ENCODE data around the gene ARMC10. TPM values are rescaled to one million over a fixed set of nuclear protein-coding genes. Genes with fewer than 3 reads are reported as not detected.

Gene ARMC10
- total RNA-seq, 1 experiment from 2014 or later = 66.0 TPM

DNA sequence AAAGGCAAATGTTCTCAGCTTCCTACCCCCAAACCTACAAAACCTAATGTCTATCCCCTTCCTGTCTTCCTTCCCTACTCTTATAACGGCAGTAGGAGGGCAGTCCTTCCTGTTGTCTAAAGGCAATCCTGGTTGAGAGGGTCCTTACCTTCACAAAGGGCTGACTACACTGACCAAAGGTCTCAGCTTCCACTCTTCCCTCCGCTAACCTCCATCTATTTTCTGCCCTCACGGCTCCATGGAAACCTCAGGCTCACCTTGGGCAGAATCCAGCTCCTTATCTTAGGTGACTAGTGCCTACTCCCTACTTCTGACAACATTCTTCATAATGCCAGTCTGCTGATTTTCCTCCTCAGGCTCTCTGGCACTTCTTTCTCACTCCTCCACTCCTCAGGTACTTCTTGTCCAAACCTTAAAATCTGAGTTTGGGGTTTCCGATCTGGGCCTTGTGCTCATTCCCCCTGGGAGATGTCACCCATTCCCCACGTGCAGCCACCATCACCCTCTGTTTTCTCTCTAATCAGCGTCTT, 886 bp upstream of the ARMC10 start:
- H4K20me1 ChIP-seq (ENCODE audit: insufficient read depth) = no peaks in the 10 kb centered on the region
- H3K36me3 ChIP-seq (ENCODE audit: low read depth) = no peaks in the 10 kb centered on the region
- H3K79me2 ChIP-seq (ENCODE audit: low read depth) = peaks cover 37% of the 10 kb centered on the region
- POLR2A ChIA-PET (ENCODE audit: unreplicated experiment) = interaction anchor here (0.5 to 1.4 kb wide), 2 partner anchors 324 to 325 kb away, joined by 3 to 5 read pairs; partner anchors contain the start of gene FAM185A
- no peaks in the 10 kb centered on the region for H3K9me3 ChIP-seq (ENCODE audit: insufficient read depth, low read depth)
- H2AFZ ChIP-seq = peak overlapping the region; percentile 87
- CTCF ChIA-PET = interaction anchor here (0.6 to 1.0 kb wide), 2 partner anchors 183 to 326 kb away, joined by 4 to 7 read pairs; partner anchors contain the start of gene FAM185A
- TF ChIP-seq EZH2 (IDR thresholded peaks at IDR 0.05; ENCODE audit: low read depth) (no peak), CTCF (conservative IDR thresholded peaks at IDR 0.05) (no peak)
- H3K4me3 ChIP-seq = peak overlapping the region; percentile 92
- no peaks in the 10 kb centered on the region for H3K9me2 ChIP-seq (ENCODE audit: insufficient read depth)
- peaks cover 26% of the 10 kb centered on the region for H3K4me1 ChIP-seq (replicated peaks; ENCODE audit: insufficient read depth)
- peak overlapping the region; percentile 90 for H3K4me2 ChIP-seq
- peak in 1 of 2 experiments; percentile 48 for DNase-seq
- intact Hi-C loops (cut with micrococcal nuclease; ENCODE audit: unreplicated experiment) = loop anchor here (2.0 to 10.0 kb wide), 3 partner anchors 75 to 329 kb away; partner anchors contain the start of genes FAM185A and NAPEPLD
- H3K27me3 ChIP-seq (ENCODE audit: insufficient read depth, low read depth) = no peaks in the 10 kb centered on the region
- TSS peak; percentile 41 for BruUV-seq (replicated peaks)
- H3K27ac ChIP-seq = peak overlapping the region; percentile 72
- peaks cover 22% of the 10 kb centered on the region; the same call in 1 of the 2 replicates for H3F3A ChIP-seq (ENCODE audit: insufficient read depth, low read depth)

DNA sequence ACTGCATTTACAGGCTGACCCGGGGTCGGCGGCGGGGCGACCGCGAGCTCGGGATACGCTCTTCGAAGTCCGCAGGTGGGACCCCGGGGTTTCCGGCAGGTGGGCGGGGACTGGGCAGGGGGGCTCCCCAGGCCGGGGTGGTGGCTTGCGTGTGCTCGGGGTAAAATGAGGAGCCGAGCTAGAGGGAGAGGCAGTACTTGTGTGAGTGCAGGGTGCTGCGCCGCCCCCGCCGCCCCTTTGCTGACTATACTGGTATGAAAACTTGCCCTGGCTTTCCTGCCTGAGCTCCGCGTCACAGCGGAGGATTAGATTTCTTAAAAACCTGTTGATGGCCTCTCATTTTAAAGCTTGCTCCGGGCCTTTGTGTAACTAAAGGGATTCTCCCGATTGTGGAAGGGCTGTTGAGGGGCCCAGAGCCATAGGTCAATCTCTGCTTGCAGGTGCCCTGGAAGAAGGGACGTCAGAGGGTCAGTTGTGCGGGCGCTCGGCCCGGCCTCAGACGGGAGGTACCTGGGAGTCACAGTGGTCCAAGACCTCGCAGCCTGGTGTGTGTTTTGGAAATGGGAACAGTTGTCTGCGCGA, 488 bp downstream of the ARMC10 start:
- Histone ChIP-seq H2AFZ (peak overlapping the region; percentile 87), H3K4me1 (replicated peaks; ENCODE audit: insufficient read depth) (peaks cover 26% of the 10 kb centered on the region), H3K4me3 (peak overlapping the region; percentile 92), H3K36me3 (ENCODE audit: low read depth) (no peaks in the 10 kb centered on the region), H3K9me2 (ENCODE audit: insufficient read depth) (no peaks in the 10 kb centered on the region), H3K9me3 (ENCODE audit: insufficient read depth, low read depth) (no peaks in the 10 kb centered on the region), H4K20me1 (ENCODE audit: insufficient read depth) (no peaks in the 10 kb centered on the region), H3K27me3 (ENCODE audit: insufficient read depth, low read depth) (no peaks in the 10 kb centered on the region), H3K27ac (peak overlapping the region; percentile 72), H3K79me2 (ENCODE audit: low read depth) (peaks cover 48% of the 10 kb centered on the region), H3F3A (ENCODE audit: insufficient read depth, low read depth) (peaks cover 22% of the 10 kb centered on the region; the same call in 1 of the 2 replicates), H3K4me2 (peak overlapping the region; percentile 90)
- TF ChIP-seq CTCF (conservative IDR thresholded peaks at IDR 0.05) = no peak
- TF ChIP-seq EZH2 (IDR thresholded peaks at IDR 0.05; ENCODE audit: low read depth) = no peak
- POLR2A ChIA-PET (ENCODE audit: unreplicated experiment) = interaction anchor here (1.0 to 1.4 kb wide), 4 partner anchors 9 to 327 kb away, joined by 5 to 11 read pairs (median 6); partner anchors contain the start of genes FAM185A and NAPEPLD
- intact Hi-C loops (cut with micrococcal nuclease; ENCODE audit: unreplicated experiment) = loop anchor here (2.0 to 10.0 kb wide), 3 partner anchors 73 to 332 kb away; partner anchors contain the start of genes FAM185A and NAPEPLD
- DNase-seq = peak in 1 of 2 experiments; percentile 41
- TSS peak; percentile 60 for BruUV-seq (replicated peaks)
- CTCF ChIA-PET = interaction anchor here (0.7 to 1.5 kb wide), 2 partner anchors 13 to 327 kb away, joined by 3 to 11 read pairs; partner anchors contain the start of gene FAM185A

DNA sequence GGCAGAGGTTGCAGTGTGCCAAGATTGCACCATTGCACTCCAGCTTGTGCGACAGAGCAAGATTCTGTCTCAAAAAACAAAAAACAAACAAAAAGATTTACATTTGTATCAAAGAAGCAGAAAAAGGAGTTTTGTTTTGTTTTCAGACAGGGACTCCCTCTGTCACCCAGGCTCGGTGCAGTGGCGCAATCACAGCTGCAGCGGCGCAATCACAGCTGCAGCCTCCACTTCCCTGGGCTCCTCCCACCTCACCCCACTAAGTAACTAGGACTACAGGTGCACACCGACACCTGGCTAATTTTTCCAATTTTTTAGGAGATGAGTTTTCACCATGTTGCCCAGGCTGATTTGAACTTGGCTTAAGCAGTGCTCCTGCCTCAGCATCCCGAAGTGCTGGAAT, 1.8 kb downstream of the ARMC10 start:
- ChIA-PET POLR2A (ENCODE audit: unreplicated experiment) (interaction anchor here (0.6 kb wide), 1 partner anchor 256 kb away, joined by 3 read pairs; no protein-coding TSS in a partner anchor), CTCF (interaction anchor here (0.6 kb wide), 1 partner anchor 10 kb away, joined by 5 read pairs; no protein-coding TSS in a partner anchor)
- H3K4me1 ChIP-seq (replicated peaks; ENCODE audit: insufficient read depth) = peaks cover 26% of the 10 kb centered on the region
- DNase-seq = no peak
- H4K20me1 ChIP-seq (ENCODE audit: insufficient read depth) = no peaks in the 10 kb centered on the region; the same call in 1 of the 2 replicates
- BruUV-seq (replicated peaks) = no TSS peak
- H3K9me3 ChIP-seq (ENCODE audit: insufficient read depth, low read depth) = no peaks in the 10 kb centered on the region
- peaks cover 22% of the 10 kb centered on the region; the same call in 1 of the 2 replicates for H3F3A ChIP-seq (ENCODE audit: insufficient read depth, low read depth)
- H2AFZ ChIP-seq = no peak overlapping the region
- no peaks in the 10 kb centered on the region for H3K27me3 ChIP-seq (ENCODE audit: insufficient read depth, low read depth)
- peaks cover 54% of the 10 kb centered on the region for H3K79me2 ChIP-seq (ENCODE audit: low read depth)
- intact Hi-C loops (cut with micrococcal nuclease; ENCODE audit: unreplicated experiment) = loop anchor here (5.0 to 10.0 kb wide), 2 partner anchors 331 to 332 kb away; partner anchors contain the start of gene FAM185A
- peak overlapping the region; percentile 90 for H3K4me2 ChIP-seq
- TF ChIP-seq CTCF (conservative IDR thresholded peaks at IDR 0.05) (no peak), EZH2 (IDR thresholded peaks at IDR 0.05; ENCODE audit: low read depth) (no peak)
- no peak overlapping the region for H3K27ac ChIP-seq
- no peak overlapping the region for H3K4me3 ChIP-seq
- no peaks in the 10 kb centered on the region for H3K9me2 ChIP-seq (ENCODE audit: insufficient read depth)
- no peaks in the 10 kb centered on the region for H3K36me3 ChIP-seq (ENCODE audit: low read depth)
